ENCODE data around the gene CNTNAP2.
A peak's percentile ranks its signal among the peaks of the same experiment; 100 is the strongest.

Gene CNTNAP2

GRCh38 chr7:148306759-148307158 lies 2190.2 kb downstream of the CNTNAP2 start:
- no peaks in the 10 kb centered on the region for H3K79me1 ChIP-seq (ENCODE audit: low read length)
- no peak overlapping the region for H3K4ac ChIP-seq (ENCODE audit: low read depth, low read length)
- H3K4me2 ChIP-seq (ENCODE audit: low read length), result no peak overlapping the region
- no peak overlapping the region for H3K9ac ChIP-seq (ENCODE audit: low read length)
- H2AFZ ChIP-seq (ENCODE audit: insufficient read depth, low read length, poor library complexity), result no peak overlapping the region
- H2BK120ac ChIP-seq (ENCODE audit: insufficient read depth, low read length, poor library complexity), result no peak overlapping the region
- no peak overlapping the region for H3K23ac ChIP-seq (ENCODE audit: low read length)
- H3K79me2 ChIP-seq (ENCODE audit: control insufficient read depth, insufficient read depth, low read length, poor library complexity), result no peaks in the 10 kb centered on the region
- no peak overlapping the region for H4K12ac ChIP-seq (ENCODE audit: low read depth, low read length)
- no peaks in the 10 kb centered on the region for H3K9me3 ChIP-seq (ENCODE audit: insufficient read depth, low read depth, low read length)
- H3K27me3 ChIP-seq (ENCODE audit: insufficient read depth, low read length), result no peaks in the 10 kb centered on the region
- WGBS (ENCODE audit: extremely low coverage, insufficient coverage, insufficient read length), result no CpG with 5 or more reads among the region's 4 CpGs
- no peak overlapping the region for H2BK12ac ChIP-seq (ENCODE audit: low read length)
- H3K4me1 ChIP-seq (ENCODE audit: control insufficient read depth in 1 of 2, insufficient read depth in 2 of 2, low read length in 2 of 2), result peaks cover 6 to 10% of the 10 kb centered on the region in 2 experiments
- H4K91ac ChIP-seq (ENCODE audit: low read depth, low read length), result no peak overlapping the region
- no peak overlapping the region for H2BK5ac ChIP-seq (ENCODE audit: low read depth, low read length, poor library complexity)
- H3K14ac ChIP-seq (ENCODE audit: low read length), result no peak overlapping the region
- no peak overlapping the region for H3K18ac ChIP-seq (ENCODE audit: low read length)
- H3K4me3 ChIP-seq (ENCODE audit: low read depth, low read length), result no peak overlapping the region
- no peaks in the 10 kb centered on the region for H3K36me3 ChIP-seq (ENCODE audit: control insufficient read depth in 1 of 2, insufficient read depth in 2 of 2, low read length in 2 of 2)
- H4K8ac ChIP-seq (ENCODE audit: low read depth, low read length), result no peak overlapping the region
- DNase-seq, result no peak
- no peak overlapping the region for H2AK5ac ChIP-seq (ENCODE audit: low read length)
- no peak overlapping the region for H3K27ac ChIP-seq (ENCODE audit: low read depth, low read length)

- H4K91ac ChIP-seq (ENCODE audit: low read depth, low read length), result no peak overlapping the region
- H3K27me3 ChIP-seq (ENCODE audit: insufficient read depth, low read length), result no peaks in the 10 kb centered on the region
- H3K23ac ChIP-seq (ENCODE audit: low read length), result no peak overlapping the region
- no peak overlapping the region for H3K27ac ChIP-seq (ENCODE audit: low read depth, low read length)
- no peak overlapping the region for H2BK5ac ChIP-seq (ENCODE audit: low read depth, low read length, poor library complexity)
- no peak overlapping the region for H2AK5ac ChIP-seq (ENCODE audit: low read length)
- H3K9me3 ChIP-seq (ENCODE audit: insufficient read depth, low read depth, low read length), result peaks cover 3% of the 10 kb centered on the region
- no peak overlapping the region for H2AFZ ChIP-seq (ENCODE audit: insufficient read depth, low read length, poor library complexity)
- no peaks in the 10 kb centered on the region for H3K79me1 ChIP-seq (ENCODE audit: low read length)
- no peak overlapping the region for H3K14ac ChIP-seq (ENCODE audit: low read length)
- no peak overlapping the region for H3K9ac ChIP-seq (ENCODE audit: low read length)
- H3K18ac ChIP-seq (ENCODE audit: low read length), result no peak overlapping the region
- no peak for DNase-seq
- H2BK12ac ChIP-seq (ENCODE audit: low read length), result no peak overlapping the region
- no peaks in the 10 kb centered on the region for H3K36me3 ChIP-seq (ENCODE audit: control insufficient read depth in 1 of 2, insufficient read depth in 2 of 2, low read length in 2 of 2)
- H3K4ac ChIP-seq (ENCODE audit: low read depth, low read length), result no peak overlapping the region
- no CpG with 5 or more reads among the region's 9 CpGs for WGBS (ENCODE audit: extremely low coverage, insufficient coverage, insufficient read length)
- no peak overlapping the region for H4K12ac ChIP-seq (ENCODE audit: low read depth, low read length)
- H3K4me1 ChIP-seq (ENCODE audit: control insufficient read depth in 1 of 2, insufficient read depth in 2 of 2, low read length in 2 of 2), result peaks cover 0 to 5% of the 10 kb centered on the region in 2 experiments
- no peak overlapping the region for H3K4me2 ChIP-seq (ENCODE audit: low read length)
- H3K4me3 ChIP-seq (ENCODE audit: low read depth, low read length), result no peak overlapping the region
- H4K8ac ChIP-seq (ENCODE audit: low read depth, low read length), result no peak overlapping the region
- H3K79me2 ChIP-seq (ENCODE audit: control insufficient read depth, insufficient read depth, low read length, poor library complexity), result no peaks in the 10 kb centered on the region
- no peak overlapping the region for H2BK120ac ChIP-seq (ENCODE audit: insufficient read depth, low read length, poor library complexity)
These were observed 2201.7 kb downstream of the CNTNAP2 start for GRCh38 chr7:148318102-148318811.

GRCh38 chr7:148318838-148319237 lies 2202.2 kb downstream of the CNTNAP2 start:
- Histone ChIP-seq H3K9me3 (ENCODE audit: insufficient read depth, low read depth, low read length) (peaks cover 3% of the 10 kb centered on the region), H3K23ac (ENCODE audit: low read length) (no peak overlapping the region), H3K27me3 (ENCODE audit: insufficient read depth, low read length) (no peaks in the 10 kb centered on the region), H4K12ac (ENCODE audit: low read depth, low read length) (no peak overlapping the region), H3K18ac (ENCODE audit: low read length) (no peak overlapping the region), H2BK12ac (ENCODE audit: low read length) (no peak overlapping the region), H4K91ac (ENCODE audit: low read depth, low read length) (no peak overlapping the region), H2BK120ac (ENCODE audit: insufficient read depth, low read length, poor library complexity) (no peak overlapping the region), H3K4me1 (ENCODE audit: control insufficient read depth in 1 of 2, insufficient read depth in 2 of 2, low read length in 2 of 2) (peaks cover 0 to 5% of the 10 kb centered on the region in 2 experiments), H2BK5ac (ENCODE audit: low read depth, low read length, poor library complexity) (no peak overlapping the region), H3K14ac (ENCODE audit: low read length) (no peak overlapping the region), H3K79me1 (ENCODE audit: low read length) (no peaks in the 10 kb centered on the region), H2AFZ (ENCODE audit: insufficient read depth, low read length, poor library complexity) (no peak overlapping the region), H3K4me2 (ENCODE audit: low read length) (no peak overlapping the region), H3K9ac (ENCODE audit: low read length) (no peak overlapping the region), H3K4me3 (ENCODE audit: low read depth, low read length) (no peak overlapping the region), H3K36me3 (ENCODE audit: control insufficient read depth in 1 of 2, insufficient read depth in 2 of 2, low read length in 2 of 2) (no peaks in the 10 kb centered on the region), H3K4ac (ENCODE audit: low read depth, low read length) (no peak overlapping the region), H3K79me2 (ENCODE audit: control insufficient read depth, insufficient read depth, low read length, poor library complexity) (no peaks in the 10 kb centered on the region), H3K27ac (ENCODE audit: low read depth, low read length) (no peak overlapping the region), H4K8ac (ENCODE audit: low read depth, low read length) (no peak overlapping the region), H2AK5ac (ENCODE audit: low read length) (no peak overlapping the region)
- no CpG with 5 or more reads among the region's 2 CpGs for WGBS (ENCODE audit: extremely low coverage, insufficient coverage, insufficient read length)
- DNase-seq, result no peak

GRCh38 chr7:148319316-148319808 lies 2202.8 kb downstream of the CNTNAP2 start:
- no peak overlapping the region for H2BK12ac ChIP-seq (ENCODE audit: low read length)
- WGBS (ENCODE audit: extremely low coverage, insufficient coverage, insufficient read length), result no CpG with 5 or more reads among the region's 6 CpGs
- no peak overlapping the region for H2AK5ac ChIP-seq (ENCODE audit: low read length)
- no peak overlapping the region for H3K4ac ChIP-seq (ENCODE audit: low read depth, low read length)
- H3K9ac ChIP-seq (ENCODE audit: low read length), result no peak overlapping the region
- no peak overlapping the region for H3K4me2 ChIP-seq (ENCODE audit: low read length)
- no peak for DNase-seq
- H3K36me3 ChIP-seq (ENCODE audit: control insufficient read depth in 1 of 2, insufficient read depth in 2 of 2, low read length in 2 of 2), result no peaks in the 10 kb centered on the region
- H2BK120ac ChIP-seq (ENCODE audit: insufficient read depth, low read length, poor library complexity), result no peak overlapping the region
- H3K27me3 ChIP-seq (ENCODE audit: insufficient read depth, low read length), result no peaks in the 10 kb centered on the region
- peaks cover 0 to 8% of the 10 kb centered on the region in 2 experiments for H3K4me1 ChIP-seq (ENCODE audit: control insufficient read depth in 1 of 2, insufficient read depth in 2 of 2, low read length in 2 of 2)
- H2BK5ac ChIP-seq (ENCODE audit: low read depth, low read length, poor library complexity), result no peak overlapping the region
- no peak overlapping the region for H4K91ac ChIP-seq (ENCODE audit: low read depth, low read length)
- H4K8ac ChIP-seq (ENCODE audit: low read depth, low read length), result no peak overlapping the region
- H3K79me2 ChIP-seq (ENCODE audit: control insufficient read depth, insufficient read depth, low read length, poor library complexity), result no peaks in the 10 kb centered on the region
- peak overlapping the region; percentile 49 for H3K4me3 ChIP-seq (ENCODE audit: low read depth, low read length)
- peaks cover 3% of the 10 kb centered on the region for H3K9me3 ChIP-seq (ENCODE audit: insufficient read depth, low read depth, low read length)
- no peak overlapping the region for H2AFZ ChIP-seq (ENCODE audit: insufficient read depth, low read length, poor library complexity)
- no peak overlapping the region for H3K23ac ChIP-seq (ENCODE audit: low read length)
- peaks cover 2% of the 10 kb centered on the region for H3K79me1 ChIP-seq (ENCODE audit: low read length)
- H3K14ac ChIP-seq (ENCODE audit: low read length), result no peak overlapping the region
- no peak overlapping the region for H3K18ac ChIP-seq (ENCODE audit: low read length)
- no peak overlapping the region for H4K12ac ChIP-seq (ENCODE audit: low read depth, low read length)
- no peak overlapping the region for H3K27ac ChIP-seq (ENCODE audit: low read depth, low read length)
